HepG2 (cell line): ENCODE measurements around the gene IQSEC1. TPM values are rescaled to one million over a fixed set of nuclear protein-coding genes. Genes with fewer than 3 reads are reported as not detected.

Experiments
- HMGA1 ChIP-seq: sonication (generic); formaldehyde crosslinking; conservative IDR thresholded peaks from 2 replicates; pipeline ENCODE4 v1.4.0; 2020; ENCODE audit warnings: missing genetic modification reagents
- MED8 ChIP-seq: sonication (generic); formaldehyde crosslinking; IDR thresholded peaks from 2 replicates; pipeline ENCODE4 v1.8.1; 2023; ENCODE audit warnings: mild to moderate bottlenecking, missing genetic modification reagents; ENCODE audit not compliant: insufficient replicate concordance
- PAF1 ChIP-seq: IDR thresholded peaks from 2 replicates; pipeline ENCODE4 v1.6.1; 2016; ENCODE audit warnings: missing genetic modification reagents, missing compliant biosample characterization
- RCOR2 ChIP-seq: IDR thresholded peaks from 2 replicates; pipeline ENCODE4 v1.6.1; 2016; ENCODE audit warnings: missing biosample characterization, missing genetic modification reagents
- RNF2 ChIP-seq: fragments of 450-650 bp; conservative IDR thresholded peaks from 2 replicates; pipeline ENCODE4 v1.6.1; 2016; ENCODE audit warnings: low read depth
- SALL1 ChIP-seq: sonication (generic); formaldehyde crosslinking; IDR thresholded peaks from 2 replicates; pipeline ENCODE4 v1.8.0; 2022; ENCODE audit warnings: mild to moderate bottlenecking, missing genetic modification reagents
- SOX6 ChIP-seq, 2 experiments: fragments of 450-650 bp in 1 of 2; sonication (generic) in 1 of 2; formaldehyde crosslinking in 1 of 2; IDR thresholded peaks; 2 replicates each; pipeline versions ENCODE4 v1.4.0 to v1.6.1; 2017 to 2020; ENCODE audit warnings: antibody characterized with exemption in 1 of 2, mild to moderate bottlenecking in 1 of 2, missing genetic modification reagents in 1 of 2
- TEAD3 ChIP-seq: optimal IDR thresholded peaks from 2 replicates; pipeline ENCODE3; 2016; ENCODE audit warnings: borderline replicate concordance
- ZMYM3 ChIP-seq: sonication (generic); formaldehyde crosslinking; IDR thresholded peaks from 2 replicates; pipeline ENCODE4 v1.5.1; 2020; ENCODE audit warnings: mild to moderate bottlenecking, missing genetic modification reagents
- ZNF225 ChIP-seq: sonication (generic); formaldehyde crosslinking; IDR thresholded peaks from 2 replicates; pipeline ENCODE4 v1.4.0; 2020; ENCODE audit warnings: mild to moderate bottlenecking, missing genetic modification reagents
- ZNF331 ChIP-seq: sonication (generic); formaldehyde crosslinking; IDR thresholded peaks from 2 replicates; pipeline ENCODE4 v1.4.0; 2020; ENCODE audit warnings: missing genetic modification reagents
- ZNF501 ChIP-seq: sonication (generic); formaldehyde crosslinking; IDR thresholded peaks from 2 replicates; pipeline ENCODE4 v1.5.1; 2020; ENCODE audit warnings: mild to moderate bottlenecking, moderate library complexity, missing genetic modification reagents
- ZNF569 ChIP-seq: sonication (generic); formaldehyde crosslinking; IDR thresholded peaks from 2 replicates; pipeline ENCODE4 v1.5.0; 2020; ENCODE audit warnings: mild to moderate bottlenecking, missing genetic modification reagents, moderate library complexity, borderline replicate concordance
- ZNF605 ChIP-seq: sonication (generic); formaldehyde crosslinking; IDR thresholded peaks from 2 replicates; pipeline ENCODE4 v1.8.0; 2022; ENCODE audit warnings: mild to moderate bottlenecking, missing genetic modification reagents
- ZNF816 ChIP-seq: sonication (generic); formaldehyde crosslinking; IDR thresholded peaks from 2 replicates; pipeline ENCODE4 v1.8.0; 2022; ENCODE audit warnings: missing genetic modification reagents, mild to moderate bottlenecking, borderline replicate concordance
- ZNF883 ChIP-seq: sonication (generic); formaldehyde crosslinking; IDR thresholded peaks from 2 replicates; pipeline ENCODE4 v1.5.1; 2020; ENCODE audit warnings: mild to moderate bottlenecking, missing genetic modification reagents; ENCODE audit errors: not compliant biosample characterization
- polyA plus RNA-seq, 8 experiments: library from polyadenylated mRNA; depleted of rRNA in 3 of 8; stranded (reverse) in 7 of 8; unstranded in 1 of 8; fragments of >200 nt; fragmentation: Illumina TruSeq in 4 of 8; extraction: Trizol in 4 of 8; gene quantifications; 2 replicates each; pipeline versions ENCODE4 v1.2.1 to v1.2.3, GENCODE V29; 2011 to 2016; ENCODE audit warnings: low read depth in 4 of 8, missing spikeins in 1 of 8, mixed read lengths in 1 of 8; ENCODE audit not compliant: insufficient read depth in 1 of 8
- total RNA-seq, 5 experiments: library from RNA; depleted of rRNA; stranded (reverse); fragments of >200 nt; fragmentation: Illumina TruSeq; extraction: Trizol; gene quantifications; 2 replicates each; pipeline ENCODE4 v1.2.3, GENCODE V29; 2016; ENCODE audit warnings: low read depth in 1 of 5
- TF ChIP-seq, protein P1 (sequence below): sonication (generic); formaldehyde crosslinking; IDR thresholded peaks from 2 replicates; pipeline ENCODE4 v1.5.0; 2020; ENCODE audit warnings: missing genetic modification reagents
- TF ChIP-seq, protein P2 (sequence below): sonication (generic); formaldehyde crosslinking; IDR thresholded peaks from 2 replicates; pipeline ENCODE4 v1.8.1; 2023; ENCODE audit warnings: mild to moderate bottlenecking, missing genetic modification reagents
- TF ChIP-seq, protein P3 (sequence below): sonication (generic); formaldehyde crosslinking; IDR thresholded peaks from 2 replicates; pipeline ENCODE4 v1.4.0; 2020; ENCODE audit warnings: mild to moderate bottlenecking, missing genetic modification reagents
- TF ChIP-seq, protein P4 (sequence below): sonication (generic); formaldehyde crosslinking; IDR thresholded peaks from 2 replicates; pipeline ENCODE4 v1.4.0; 2020; ENCODE audit warnings: missing genetic modification reagents
- TF ChIP-seq, protein P5 (sequence below): sonication (generic); formaldehyde crosslinking; IDR thresholded peaks from 2 replicates; pipeline ENCODE4 v1.4.0; 2020; ENCODE audit warnings: missing genetic modification reagents

The IQSEC1 gene
- total and polyA plus RNA-seq, 2 of the 13 experiments (the other 11 are each of a cell fraction or from before 2014, with no cell fraction given) = 17.4 to 20.2 TPM

DNA sequence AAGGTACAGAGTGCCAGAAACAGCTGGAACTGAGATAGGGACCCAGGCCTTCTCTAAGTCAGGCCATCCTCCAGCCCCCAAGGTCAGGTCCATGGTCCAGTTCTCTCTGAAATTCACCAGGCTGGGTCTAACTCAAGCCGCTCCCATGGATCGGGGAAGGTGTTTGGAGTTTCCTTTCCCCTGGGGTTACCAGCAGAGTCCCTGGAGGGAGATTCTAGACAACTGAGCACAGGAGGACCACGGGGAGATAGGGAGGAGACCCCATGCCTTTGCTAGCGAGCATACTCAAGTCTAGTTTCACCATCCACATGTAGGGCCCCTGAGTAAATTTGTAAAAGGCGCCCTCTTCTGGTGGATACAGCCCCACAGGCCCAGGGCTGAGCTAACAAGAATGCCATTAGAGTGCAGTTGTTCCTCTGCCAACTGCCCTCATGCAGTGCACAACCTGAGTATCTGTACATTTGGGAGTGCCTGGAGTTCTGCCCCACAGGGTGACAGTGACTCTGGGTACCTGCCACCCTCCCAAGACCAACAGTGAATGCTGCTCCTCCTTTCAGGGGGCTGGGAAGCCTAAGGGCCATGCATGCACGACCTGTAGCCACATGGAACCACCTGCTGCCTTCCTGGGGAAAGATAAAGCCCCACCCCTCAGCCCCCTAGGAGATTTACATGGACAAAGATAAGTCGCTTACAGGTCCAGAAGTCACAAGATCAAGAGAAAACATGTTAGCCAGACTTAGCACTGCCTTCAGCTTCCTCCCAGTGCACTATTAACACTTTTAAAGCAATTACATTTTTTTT is 89.0 kb downstream of the IQSEC1 start (continued):
- TF ChIP-seq ZNF605 (no peak), ZNF225 (CRISPR knock-in tag) (no peak), ZNF501 (CRISPR knock-in tag) (peak; percentile 76), ZNF816 (CRISPR knock-in tag) (no peak), PAF1 (no peak), ZNF883 (no peak), ZNF569 (CRISPR knock-in tag) (no peak), MED8 (CRISPR knock-in tag) (no peak), RCOR2 (no peak), HMGA1 (no peak), SOX6 (IDR thresholded peaks at IDR 0.05) (no peak), SOX6 (CRISPR knock-in tag; IDR thresholded peaks at IDR 0.05) (peak; percentile 41; the same call in 1 of the 2 replicates), RNF2 (no peak), SALL1 (CRISPR knock-in tag) (peak; percentile 40), ZNF331 (0 out of 2 replicates have a peak, but pooled peaks have one; percentile 32), ZMYM3 (CRISPR knock-in tag) (0 out of 2 replicates have a peak, but pooled peaks have one; percentile 36), TEAD3 (CRISPR knock-in tag) (peak; percentile 59)
- TF ChIP-seq, protein P1, sequence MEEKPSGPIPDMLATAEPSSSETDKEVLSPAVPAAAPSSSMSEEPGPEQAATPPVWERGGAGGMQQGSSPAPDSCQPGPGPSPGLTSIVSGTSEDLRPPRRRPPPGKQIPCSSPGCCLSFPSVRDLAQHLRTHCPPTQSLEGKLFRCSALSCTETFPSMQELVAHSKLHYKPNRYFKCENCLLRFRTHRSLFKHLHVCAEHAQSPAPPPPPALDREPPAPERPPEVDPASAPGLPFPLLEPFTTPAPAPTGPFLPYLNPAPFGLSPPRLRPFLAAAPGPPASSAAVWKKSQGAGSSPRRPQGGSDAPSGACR (CRISPR knock-in tag) = no peak
- TF ChIP-seq, protein P2, sequence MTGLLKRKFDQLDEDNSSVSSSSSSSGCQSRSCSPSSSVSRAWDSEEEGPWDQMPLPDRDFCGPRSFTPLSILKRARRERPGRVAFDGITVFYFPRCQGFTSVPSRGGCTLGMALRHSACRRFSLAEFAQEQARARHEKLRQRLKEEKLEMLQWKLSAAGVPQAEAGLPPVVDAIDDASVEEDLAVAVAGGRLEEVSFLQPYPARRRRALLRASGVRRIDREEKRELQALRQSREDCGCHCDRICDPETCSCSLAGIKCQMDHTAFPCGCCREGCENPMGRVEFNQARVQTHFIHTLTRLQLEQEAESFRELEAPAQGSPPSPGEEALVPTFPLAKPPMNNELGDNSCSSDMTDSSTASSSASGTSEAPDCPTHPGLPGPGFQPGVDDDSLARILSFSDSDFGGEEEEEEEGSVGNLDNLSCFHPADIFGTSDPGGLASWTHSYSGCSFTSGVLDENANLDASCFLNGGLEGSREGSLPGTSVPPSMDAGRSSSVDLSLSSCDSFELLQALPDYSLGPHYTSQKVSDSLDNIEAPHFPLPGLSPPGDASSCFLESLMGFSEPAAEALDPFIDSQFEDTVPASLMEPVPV = no peak
- TF ChIP-seq, protein P3, sequence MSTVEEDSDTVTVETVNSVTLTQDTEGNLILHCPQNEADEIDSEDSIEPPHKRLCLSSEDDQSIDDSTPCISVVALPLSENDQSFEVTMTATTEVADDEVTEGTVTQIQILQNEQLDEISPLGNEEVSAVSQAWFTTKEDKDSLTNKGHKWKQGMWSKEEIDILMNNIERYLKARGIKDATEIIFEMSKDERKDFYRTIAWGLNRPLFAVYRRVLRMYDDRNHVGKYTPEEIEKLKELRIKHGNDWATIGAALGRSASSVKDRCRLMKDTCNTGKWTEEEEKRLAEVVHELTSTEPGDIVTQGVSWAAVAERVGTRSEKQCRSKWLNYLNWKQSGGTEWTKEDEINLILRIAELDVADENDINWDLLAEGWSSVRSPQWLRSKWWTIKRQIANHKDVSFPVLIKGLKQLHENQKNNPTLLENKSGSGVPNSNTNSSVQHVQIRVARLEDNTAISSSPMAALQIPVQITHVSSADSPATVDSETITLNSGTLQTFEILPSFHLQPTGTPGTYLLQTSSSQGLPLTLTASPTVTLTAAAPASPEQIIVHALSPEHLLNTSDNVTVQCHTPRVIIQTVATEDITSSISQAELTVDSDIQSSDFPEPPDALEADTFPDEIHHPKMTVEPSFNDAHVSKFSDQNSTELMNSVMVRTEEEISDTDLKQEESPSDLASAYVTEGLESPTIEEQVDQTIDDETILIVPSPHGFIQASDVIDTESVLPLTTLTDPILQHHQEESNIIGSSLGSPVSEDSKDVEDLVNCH (CRISPR knock-in tag) = no peak
- TF ChIP-seq, protein P4, sequence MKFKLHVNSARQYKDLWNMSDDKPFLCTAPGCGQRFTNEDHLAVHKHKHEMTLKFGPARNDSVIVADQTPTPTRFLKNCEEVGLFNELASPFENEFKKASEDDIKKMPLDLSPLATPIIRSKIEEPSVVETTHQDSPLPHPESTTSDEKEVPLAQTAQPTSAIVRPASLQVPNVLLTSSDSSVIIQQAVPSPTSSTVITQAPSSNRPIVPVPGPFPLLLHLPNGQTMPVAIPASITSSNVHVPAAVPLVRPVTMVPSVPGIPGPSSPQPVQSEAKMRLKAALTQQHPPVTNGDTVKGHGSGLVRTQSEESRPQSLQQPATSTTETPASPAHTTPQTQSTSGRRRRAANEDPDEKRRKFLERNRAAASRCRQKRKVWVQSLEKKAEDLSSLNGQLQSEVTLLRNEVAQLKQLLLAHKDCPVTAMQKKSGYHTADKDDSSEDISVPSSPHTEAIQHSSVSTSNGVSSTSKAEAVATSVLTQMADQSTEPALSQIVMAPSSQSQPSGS (CRISPR knock-in tag) = no peak
- TF ChIP-seq, protein P5, sequence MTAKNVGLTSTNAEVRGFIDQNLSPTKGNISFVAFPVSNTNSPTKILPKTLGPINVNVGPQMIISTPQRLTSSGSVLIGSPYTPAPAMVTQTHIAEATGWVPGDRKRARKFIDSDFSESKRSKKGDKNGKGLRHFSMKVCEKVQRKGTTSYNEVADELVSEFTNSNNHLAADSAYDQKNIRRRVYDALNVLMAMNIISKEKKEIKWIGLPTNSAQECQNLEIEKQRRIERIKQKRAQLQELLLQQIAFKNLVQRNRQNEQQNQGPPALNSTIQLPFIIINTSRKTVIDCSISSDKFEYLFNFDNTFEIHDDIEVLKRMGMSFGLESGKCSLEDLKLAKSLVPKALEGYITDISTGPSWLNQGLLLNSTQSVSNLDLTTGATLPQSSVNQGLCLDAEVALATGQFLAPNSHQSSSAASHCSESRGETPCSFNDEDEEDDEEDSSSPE (CRISPR knock-in tag) = no peak
